Measurements from ENCODE around the gene GFM1. TPM values are rescaled to one million over a fixed set of nuclear protein-coding genes. Genes with fewer than 3 reads are reported as not detected.

The GFM1 gene
- total and polyA plus RNA-seq, 2 experiments from 2014 or later, result 24.5 to 59.9 TPM

- peaks cover 23% of the 10 kb centered on the region for H3K9me3 Mint-ChIP-seq
- H3K36me3 Mint-ChIP-seq (ENCODE audit: low read depth), result peaks cover 15% of the 10 kb centered on the region
- H3K4me3 Mint-ChIP-seq, result no peak overlapping the region
- Histone ChIP-seq H2AFZ (peak overlapping the region; percentile 67), H3F3A (replicated peaks; ENCODE audit: low read depth) (no peaks in the 10 kb centered on the region), H4K20me1 (replicated peaks; ENCODE audit: insufficient read depth) (no peaks in the 10 kb centered on the region), H3K9me2 (ENCODE audit: insufficient read depth) (peaks cover 15% of the 10 kb centered on the region), H3K36me3 (ENCODE audit: insufficient read depth) (no peaks in the 10 kb centered on the region), H3K4me2 (peak overlapping the region; percentile 66), H3K79me2 (replicated peaks; ENCODE audit: insufficient read depth) (no peaks in the 10 kb centered on the region), H3K27me3 (ENCODE audit: insufficient read depth) (no peaks in the 10 kb centered on the region), H3K27ac (ENCODE audit: low read depth) (no peak overlapping the region), H3K4me1 (ENCODE audit: insufficient read depth) (peaks cover 11% of the 10 kb centered on the region; the same call in 1 of the 2 replicates), H3K4me3 (no peak overlapping the region)
- peaks cover 2% of the 10 kb centered on the region for H3K27me3 Mint-ChIP-seq (ENCODE audit: insufficient read depth, low read depth, poor library complexity)
- no peak overlapping the region for H3K27ac Mint-ChIP-seq
- DNase-seq (ENCODE audit: low spot score) (no peak), ATAC-seq (no peak)
- peaks cover 15% of the 10 kb centered on the region for H3K4me1 Mint-ChIP-seq
- TF ChIP-seq ZNF331 (CRISPR knock-in tag; IDR thresholded peaks at IDR 0.05; ENCODE audit: low read depth), result no peak
These were observed 12.3 kb upstream of the GFM1 start for GRCh38 chr3:158631981-158632380.

DNA sequence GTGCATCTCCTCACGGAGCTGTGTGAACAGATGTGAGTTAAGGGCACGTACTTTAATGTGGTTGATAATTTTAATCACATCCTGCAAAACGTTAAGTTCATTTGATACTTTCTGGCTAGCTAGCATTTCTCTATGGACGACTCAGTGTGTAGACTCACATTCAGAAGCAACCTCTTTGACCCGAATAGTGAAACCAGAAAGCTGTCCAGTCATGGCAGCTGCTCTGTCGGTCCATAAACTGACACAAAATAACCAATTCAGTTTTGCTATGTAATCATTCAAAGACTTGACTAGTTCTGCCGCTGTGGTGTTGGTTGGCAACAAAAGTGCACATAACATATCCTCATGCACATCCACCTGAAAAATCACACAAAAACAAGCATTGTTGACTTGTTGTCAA, 3.7 kb upstream of the GFM1 start:
- Histone ChIP-seq H3K9me2 (ENCODE audit: insufficient read depth) (no peaks in the 10 kb centered on the region), H3K4me2 (no peak overlapping the region), H3K4me1 (ENCODE audit: insufficient read depth) (peaks cover 4% of the 10 kb centered on the region; the same call in 1 of the 2 replicates), H2AFZ (no peak overlapping the region), H3K79me2 (replicated peaks; ENCODE audit: insufficient read depth) (peaks cover 12% of the 10 kb centered on the region), H3K27ac (ENCODE audit: low read depth) (no peak overlapping the region), H4K20me1 (replicated peaks; ENCODE audit: insufficient read depth) (no peaks in the 10 kb centered on the region), H3F3A (replicated peaks; ENCODE audit: low read depth) (no peaks in the 10 kb centered on the region), H3K4me3 (no peak overlapping the region), H3K36me3 (ENCODE audit: insufficient read depth) (no peaks in the 10 kb centered on the region), H3K27me3 (ENCODE audit: insufficient read depth) (no peaks in the 10 kb centered on the region)
- peaks cover 5% of the 10 kb centered on the region; the same call in 2 of the 3 replicates for H3K4me1 Mint-ChIP-seq
- H3K27ac Mint-ChIP-seq, result no peak overlapping the region
- H3K36me3 Mint-ChIP-seq (ENCODE audit: low read depth), result no peaks in the 10 kb centered on the region
- no peak for TF ChIP-seq ZNF331 (CRISPR knock-in tag; IDR thresholded peaks at IDR 0.05; ENCODE audit: low read depth)
- TF ChIP-seq EZH2 (IDR thresholded peaks at IDR 0.05; ENCODE audit: low read depth, unreplicated experiment), result no peak
- TF ChIP-seq, protein P1, sequence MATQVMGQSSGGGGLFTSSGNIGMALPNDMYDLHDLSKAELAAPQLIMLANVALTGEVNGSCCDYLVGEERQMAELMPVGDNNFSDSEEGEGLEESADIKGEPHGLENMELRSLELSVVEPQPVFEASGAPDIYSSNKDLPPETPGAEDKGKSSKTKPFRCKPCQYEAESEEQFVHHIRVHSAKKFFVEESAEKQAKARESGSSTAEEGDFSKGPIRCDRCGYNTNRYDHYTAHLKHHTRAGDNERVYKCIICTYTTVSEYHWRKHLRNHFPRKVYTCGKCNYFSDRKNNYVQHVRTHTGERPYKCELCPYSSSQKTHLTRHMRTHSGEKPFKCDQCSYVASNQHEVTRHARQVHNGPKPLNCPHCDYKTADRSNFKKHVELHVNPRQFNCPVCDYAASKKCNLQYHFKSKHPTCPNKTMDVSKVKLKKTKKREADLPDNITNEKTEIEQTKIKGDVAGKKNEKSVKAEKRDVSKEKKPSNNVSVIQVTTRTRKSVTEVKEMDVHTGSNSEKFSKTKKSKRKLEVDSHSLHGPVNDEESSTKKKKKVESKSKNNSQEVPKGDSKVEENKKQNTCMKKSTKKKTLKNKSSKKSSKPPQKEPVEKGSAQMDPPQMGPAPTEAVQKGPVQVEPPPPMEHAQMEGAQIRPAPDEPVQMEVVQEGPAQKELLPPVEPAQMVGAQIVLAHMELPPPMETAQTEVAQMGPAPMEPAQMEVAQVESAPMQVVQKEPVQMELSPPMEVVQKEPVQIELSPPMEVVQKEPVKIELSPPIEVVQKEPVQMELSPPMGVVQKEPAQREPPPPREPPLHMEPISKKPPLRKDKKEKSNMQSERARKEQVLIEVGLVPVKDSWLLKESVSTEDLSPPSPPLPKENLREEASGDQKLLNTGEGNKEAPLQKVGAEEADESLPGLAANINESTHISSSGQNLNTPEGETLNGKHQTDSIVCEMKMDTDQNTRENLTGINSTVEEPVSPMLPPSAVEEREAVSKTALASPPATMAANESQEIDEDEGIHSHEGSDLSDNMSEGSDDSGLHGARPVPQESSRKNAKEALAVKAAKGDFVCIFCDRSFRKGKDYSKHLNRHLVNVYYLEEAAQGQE (IDR thresholded peaks at IDR 0.05; ENCODE audit: unreplicated experiment), result no peak
- no peak for TF ChIP-seq JUNB (IDR thresholded peaks at IDR 0.05; ENCODE audit: unreplicated experiment)
- TF ChIP-seq, protein P2, sequence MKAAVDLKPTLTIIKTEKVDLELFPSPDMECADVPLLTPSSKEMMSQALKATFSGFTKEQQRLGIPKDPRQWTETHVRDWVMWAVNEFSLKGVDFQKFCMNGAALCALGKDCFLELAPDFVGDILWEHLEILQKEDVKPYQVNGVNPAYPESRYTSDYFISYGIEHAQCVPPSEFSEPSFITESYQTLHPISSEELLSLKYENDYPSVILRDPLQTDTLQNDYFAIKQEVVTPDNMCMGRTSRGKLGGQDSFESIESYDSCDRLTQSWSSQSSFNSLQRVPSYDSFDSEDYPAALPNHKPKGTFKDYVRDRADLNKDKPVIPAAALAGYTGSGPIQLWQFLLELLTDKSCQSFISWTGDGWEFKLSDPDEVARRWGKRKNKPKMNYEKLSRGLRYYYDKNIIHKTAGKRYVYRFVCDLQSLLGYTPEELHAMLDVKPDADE (IDR thresholded peaks at IDR 0.05), result no peak
- no peak for TF ChIP-seq ZNF114 (CRISPR knock-in tag; IDR thresholded peaks at IDR 0.05)
- no peak for TF ChIP-seq CREB1 (CRISPR knock-in tag; IDR thresholded peaks at IDR 0.05; ENCODE audit: low read depth)
- no peak for TF ChIP-seq STAT1 (IDR thresholded peaks at IDR 0.05; ENCODE audit: unreplicated experiment)
- TF ChIP-seq EZH2phosphoT487 (IDR thresholded peaks at IDR 0.05; ENCODE audit: unreplicated experiment), result no peak
- TF ChIP-seq, protein P3, sequence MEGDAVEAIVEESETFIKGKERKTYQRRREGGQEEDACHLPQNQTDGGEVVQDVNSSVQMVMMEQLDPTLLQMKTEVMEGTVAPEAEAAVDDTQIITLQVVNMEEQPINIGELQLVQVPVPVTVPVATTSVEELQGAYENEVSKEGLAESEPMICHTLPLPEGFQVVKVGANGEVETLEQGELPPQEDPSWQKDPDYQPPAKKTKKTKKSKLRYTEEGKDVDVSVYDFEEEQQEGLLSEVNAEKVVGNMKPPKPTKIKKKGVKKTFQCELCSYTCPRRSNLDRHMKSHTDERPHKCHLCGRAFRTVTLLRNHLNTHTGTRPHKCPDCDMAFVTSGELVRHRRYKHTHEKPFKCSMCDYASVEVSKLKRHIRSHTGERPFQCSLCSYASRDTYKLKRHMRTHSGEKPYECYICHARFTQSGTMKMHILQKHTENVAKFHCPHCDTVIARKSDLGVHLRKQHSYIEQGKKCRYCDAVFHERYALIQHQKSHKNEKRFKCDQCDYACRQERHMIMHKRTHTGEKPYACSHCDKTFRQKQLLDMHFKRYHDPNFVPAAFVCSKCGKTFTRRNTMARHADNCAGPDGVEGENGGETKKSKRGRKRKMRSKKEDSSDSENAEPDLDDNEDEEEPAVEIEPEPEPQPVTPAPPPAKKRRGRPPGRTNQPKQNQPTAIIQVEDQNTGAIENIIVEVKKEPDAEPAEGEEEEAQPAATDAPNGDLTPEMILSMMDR (conservative IDR thresholded peaks at IDR 0.05; ENCODE audit: low read depth in 2 of 2), result no peak
- TF ChIP-seq POLR2AphosphoS5 (IDR thresholded peaks at IDR 0.05; ENCODE audit: low read depth), result no peak
- ATAC-seq (no peak), DNase-seq (ENCODE audit: low spot score) (no peak)
- no peak overlapping the region for H3K4me3 Mint-ChIP-seq
- no peaks in the 10 kb centered on the region for H3K27me3 Mint-ChIP-seq (ENCODE audit: insufficient read depth, low read depth, poor library complexity)
- peaks cover 3% of the 10 kb centered on the region; the same call in 2 of the 3 replicates for H3K9me3 Mint-ChIP-seq
